IMR-90 (cell line): ENCODE results near the gene G3BP2. TPM values are rescaled to one million over a fixed set of nuclear protein-coding genes. Genes with fewer than 3 reads are reported as not detected.

ENCODE experiments used
- ATAC-seq: fragments of 200-7000 bp; cut with Tn5 transposase; 2 replicates; pipeline ENCODE4 v1.9.1; 2020; ENCODE audit warnings: low read depth, mild to moderate bottlenecking, moderate library complexity
- BruUV-seq: library from RNA; stranded (reverse); fragments of 400-500 nt; replicated peaks from 2 replicates; lab custom pipeline; 2021; lab: Mats Ljungman, UMichigan
- CTCF ChIA-PET: fragments of 300-600 bp; formaldehyde crosslinking; extraction: SDS; loops from one replicate; lab custom pipeline; 2021; ENCODE audit warnings: antibody characterized with exemption; lab: Yijun Ruan, JAX
- POLR2A ChIA-PET: fragments of 300-600 bp; sonication (Branson Sonifier 250); formaldehyde crosslinking; loops from one replicate; lab custom pipeline; 2022; ENCODE audit warnings: antibody characterized with exemption; ENCODE audit not compliant: unreplicated experiment; lab: Charles Lee
- DNase-seq: peaks from one replicate; pipeline ENCODE4 v3.0.0; 2013
- H2AFZ ChIP-seq: replicated peaks from 2 replicates; pipeline ENCODE3; 2013; ENCODE audit warnings: low read length, mild to moderate bottlenecking; ENCODE audit not compliant: poor library complexity
- H2AK5ac ChIP-seq: 2 replicates; pipeline ENCODE4 v1.6.1; 2013; ENCODE audit warnings: low read depth, low read length, inconsistent platforms
- H2AK9ac ChIP-seq: replicated peaks from 2 replicates; pipeline ENCODE3; 2013; ENCODE audit warnings: mild to moderate bottlenecking, low read depth, low read length, moderate library complexity; ENCODE audit not compliant: poor library complexity
- H2BK120ac ChIP-seq: 2 replicates; pipeline ENCODE4 v1.6.1; 2013; ENCODE audit warnings: low read depth, low read length, inconsistent platforms
- H2BK15ac ChIP-seq: 3 replicates; pipeline ENCODE4 v1.6.1; 2013; ENCODE audit warnings: low read depth, low read length, inconsistent platforms
- H2BK20ac ChIP-seq: 2 replicates; pipeline ENCODE4 v1.6.1; 2013; ENCODE audit warnings: low read depth, mild to moderate bottlenecking, inconsistent platforms, low read length, moderate library complexity
- H2BK5ac ChIP-seq: 2 replicates; pipeline ENCODE4 v1.6.1; 2013; ENCODE audit warnings: mild to moderate bottlenecking, low read depth, low read length, inconsistent platforms; ENCODE audit not compliant: poor library complexity, severe bottlenecking
- H3K14ac ChIP-seq: replicated peaks from 2 replicates; pipeline ENCODE4 v1.6.1; 2013; ENCODE audit warnings: low read depth, low read length, inconsistent platforms
- H3K18ac ChIP-seq: 2 replicates; pipeline ENCODE4 v1.6.1; 2013; ENCODE audit warnings: low read depth, low read length, control low read depth
- H3K23ac ChIP-seq: 2 replicates; pipeline ENCODE4 v1.6.1; 2013; ENCODE audit warnings: low read depth, low read length, inconsistent platforms
- H3K27ac ChIP-seq: 2 replicates; pipeline ENCODE4 v1.5.1; 2013; ENCODE audit warnings: mild to moderate bottlenecking, control low read depth, low read length; ENCODE audit not compliant: insufficient read depth
- H3K27me3 ChIP-seq: 2 replicates; pipeline ENCODE4 v1.6.1; 2013; ENCODE audit warnings: low read length; ENCODE audit not compliant: control insufficient read depth, insufficient read depth
- H3K36me3 ChIP-seq: 2 replicates; pipeline ENCODE4 v1.6.1; 2013; ENCODE audit warnings: low read length, mixed read lengths; ENCODE audit not compliant: control insufficient read depth, insufficient read depth
- H3K4ac ChIP-seq: 2 replicates; pipeline ENCODE4 v1.6.1; 2013; ENCODE audit warnings: low read depth, low read length, inconsistent platforms
- H3K4me1 ChIP-seq: 2 replicates; pipeline ENCODE4 v1.6.1; 2013; ENCODE audit warnings: low read length, mixed read lengths; ENCODE audit not compliant: control insufficient read depth, insufficient read depth
- H3K4me2 ChIP-seq: 2 replicates; pipeline ENCODE4 v1.6.1; 2013; ENCODE audit warnings: low read depth, mild to moderate bottlenecking, control low read depth, low read length, moderate library complexity
- H3K4me3 ChIP-seq: 2 replicates; pipeline ENCODE4 v1.5.1; 2013; ENCODE audit warnings: low read depth, mild to moderate bottlenecking, control low read depth, low read length, moderate library complexity; ENCODE audit not compliant: insufficient read depth
- H3K56ac ChIP-seq: 2 replicates; pipeline ENCODE4 v1.6.1; 2013; ENCODE audit warnings: low read length, inconsistent platforms; ENCODE audit not compliant: insufficient read depth; ENCODE audit errors: extremely low read depth
- H3K79me1 ChIP-seq, 2 experiments: 2 replicates each; pipeline ENCODE4 v1.6.1; 2013; ENCODE audit warnings: low read length in 2 of 2, inconsistent platforms in 1 of 2, low read depth in 1 of 2
- H3K9ac ChIP-seq: 2 replicates; pipeline ENCODE4 v1.6.1; 2013; ENCODE audit warnings: low read depth, low read length, control low read depth
- H3K9me1 ChIP-seq: 2 replicates; pipeline ENCODE4 v1.6.1; 2013; ENCODE audit warnings: low read length, inconsistent platforms; ENCODE audit not compliant: insufficient read depth
- H3K9me3 ChIP-seq: 2 replicates; pipeline ENCODE4 v1.6.1; 2013; ENCODE audit warnings: low read length; ENCODE audit not compliant: control insufficient read depth, insufficient read depth
- H4K20me1 ChIP-seq: 2 replicates; pipeline ENCODE4 v1.6.1; 2013; ENCODE audit warnings: low read length, inconsistent platforms; ENCODE audit not compliant: insufficient read depth
- H4K5ac ChIP-seq: 2 replicates; pipeline ENCODE4 v1.6.1; 2013; ENCODE audit warnings: mild to moderate bottlenecking, low read depth, low read length, control low read depth
- H4K8ac ChIP-seq, 2 experiments: 2 replicates each; pipeline ENCODE4 v1.6.1; 2013; ENCODE audit warnings: low read depth in 2 of 2, low read length in 2 of 2, control low read depth in 1 of 2, inconsistent platforms in 1 of 2
- H4K91ac ChIP-seq: 2 replicates; pipeline ENCODE4 v1.6.1; 2013; ENCODE audit warnings: low read depth, low read length, inconsistent platforms; ENCODE audit not compliant: insufficient read depth
- CEBPB ChIP-seq: IDR thresholded peaks from 2 replicates; pipeline ENCODE4 v1.6.1; 2012; ENCODE audit warnings: low read depth, low read length, improper control_type of control experiment
- CTCF ChIP-seq: conservative IDR thresholded peaks from 2 replicates; pipeline ENCODE4 v1.5.1; 2012; ENCODE audit warnings: mild to moderate bottlenecking, low read depth, low read length, improper control_type of control experiment
- FOS ChIP-seq: fragments of 150-350 bp; IDR thresholded peaks from 2 replicates; pipeline ENCODE4 v1.6.1; 2016; ENCODE audit warnings: low read depth, low read length
- MXI1 ChIP-seq: IDR thresholded peaks from 2 replicates; pipeline ENCODE4 v1.6.1; 2012; ENCODE audit warnings: low read depth, mild to moderate bottlenecking, low read length, moderate library complexity, borderline replicate concordance
- POLR2A ChIP-seq: IDR thresholded peaks from 2 replicates; pipeline ENCODE4 v1.6.1; 2012; ENCODE audit warnings: mild to moderate bottlenecking, low read depth, low read length
- RAD21 ChIP-seq: IDR thresholded peaks from 2 replicates; pipeline ENCODE4 v1.6.1; 2012; ENCODE audit warnings: low read length, improper control_type of control experiment
- RCOR1 ChIP-seq: IDR thresholded peaks from 2 replicates; pipeline ENCODE4 v1.6.1; 2012; ENCODE audit warnings: mild to moderate bottlenecking, low read length, improper control_type of control experiment; ENCODE audit not compliant: insufficient replicate concordance
- SMC3 ChIP-seq: fragments of 150-350 bp; IDR thresholded peaks from 2 replicates; pipeline ENCODE4 v1.6.1; 2016; ENCODE audit warnings: low read depth, mild to moderate bottlenecking, antibody characterized with exemption, low read length, moderate library complexity
- WGBS, 2 experiments: methylation state at CpG; one replicate each; pipeline versions ENCODE4 v1.1.5 to v1.1.7; 2013; ENCODE audit warnings: missing lambda C conversion rate in 2 of 2; ENCODE audit not compliant: insufficient read length in 1 of 2; ENCODE audit errors: extremely low coverage in 2 of 2; 5-methylcytosine and 5-hydroxymethylcytosine counted together
- dilution Hi-C: fragments of 300-500 bp; cut with HindIII; formaldehyde crosslinking; loops from one replicate; pipeline ENCODE4 v1.14.3; 2018; ENCODE audit warnings: low sequenced_read_pairs; ENCODE audit not compliant: unreplicated experiment
- in situ Hi-C: fragments of 300-500 bp; cut with MboI; formaldehyde crosslinking; loops from 3 replicates; pipeline ENCODE4 v1.14.3; 2019; ENCODE audit warnings: low sequenced_read_pairs, inconsistent platforms, mixed read lengths
- intact Hi-C: fragments of 100-400 bp; cut with micrococcal nuclease; formaldehyde crosslinking; loops from 2 replicates; pipeline ENCODE4 v1.10.0; 2022
- polyA plus RNA-seq, 3 experiments: library from polyadenylated mRNA; depleted of rRNA; stranded (reverse); fragments of >200 nt; gene quantifications; 2 replicates each; pipeline ENCODE4 v1.2.3, GENCODE V29; 2012; ENCODE audit warnings: low replicate concordance in 1 of 3
- total RNA-seq: library from RNA; depleted of rRNA; stranded (reverse); fragments of >200 nt; gene quantifications from 2 replicates; pipeline ENCODE4 v1.2.3, GENCODE V29; 2012

The G3BP2 gene
- total and polyA plus RNA-seq, 2 of the 4 experiments (the other 2 are of a cell fraction): 80.5 to 183 TPM

- no TSS peak for BruUV-seq
- CTCF ChIA-PET: interaction anchor here (0.8 to 2.2 kb wide), 3 partner anchors 14 to 70 kb away, joined by 3 to 6 read pairs (median 3); partner anchors contain the start of genes G3BP2 and USO1
- H2BK120ac ChIP-seq: no peak overlapping the region
- no peaks in the 10 kb centered on the region for H3K27me3 ChIP-seq
- H3K4me3 ChIP-seq: no peak overlapping the region
- intact Hi-C loops: loop anchor here (2.0 to 10.0 kb wide), 3 partner anchors 195 to 321 kb away; partner anchors contain the start of gene NAAA
- H4K8ac ChIP-seq: no peak overlapping the region
- no peak overlapping the region for H4K91ac ChIP-seq
- H3K4me2 ChIP-seq: no peak overlapping the region
- POLR2A ChIA-PET: interaction anchor here (0.6 kb wide), 1 partner anchor 13 kb away, joined by 3 read pairs; no protein-coding TSS in a partner anchor
- H3K18ac ChIP-seq: no peak overlapping the region
- in situ Hi-C loops: no loop called here
- H3K36me3 ChIP-seq: peaks cover 25% of the 10 kb centered on the region
- peak; percentile 55 for DNase-seq
- H2BK20ac ChIP-seq: no peak overlapping the region
- no peak overlapping the region for H3K9ac ChIP-seq
- no peak overlapping the region for H2AFZ ChIP-seq
- peak; percentile 61; the same call in 1 of the 2 replicates for ATAC-seq
- no peak overlapping the region for H3K23ac ChIP-seq
- no peak overlapping the region for H2AK9ac ChIP-seq
- H3K79me1 ChIP-seq: peaks cover 16 to 36% of the 10 kb centered on the region in 2 experiments
- no peak for TF ChIP-seq POLR2A
- peak; percentile 62 for TF ChIP-seq RAD21
- no peak for TF ChIP-seq FOS
- TF ChIP-seq MXI1: no peak
- no peak for TF ChIP-seq CEBPB
- TF ChIP-seq SMC3: peak; percentile 46
- peak; percentile 51 for TF ChIP-seq CTCF
- TF ChIP-seq RCOR1: no peak
- H2AK5ac ChIP-seq: no peak overlapping the region
- whole genome bisulfite sequencing, 2 experiments: no CpG with 5 or more reads among the region's 2 CpGs
- H3K4me1 ChIP-seq: no peaks in the 10 kb centered on the region
- no peaks in the 10 kb centered on the region for H3K9me3 ChIP-seq
- peaks cover 9% of the 10 kb centered on the region; the same call in 1 of the 2 replicates for H4K20me1 ChIP-seq
- no peak overlapping the region for H3K14ac ChIP-seq
- no peak overlapping the region for H3K27ac ChIP-seq
- no peak overlapping the region for H3K4ac ChIP-seq
- no peak overlapping the region for H2BK15ac ChIP-seq
- dilution Hi-C loops: no loop called here
- no peak overlapping the region for H3K56ac ChIP-seq
- peak overlapping the region; percentile 3 for H2BK5ac ChIP-seq
- H4K5ac ChIP-seq: no peak overlapping the region
- no peaks in the 10 kb centered on the region for H3K9me1 ChIP-seq
Measured at GRCh38 chr4:75653845-75654503, 19.2 kb downstream of the G3BP2 start.
